Tibial nerve (tissue), 4 donors: ENCODE measurements around the gene MRS2.
"Not testable (repeated sequence)": the region's sequence is repeated elsewhere in the genome, so short reads cannot be mapped to it uniquely, and the experiment has no call there.

Source experiments
- CTCF ChIP-seq, 5 experiments: fragments of 200-600 bp in 3 of 5; fragments of 450-650 bp in 2 of 5; sonication (generic) in 3 of 5; IDR thresholded peaks; one replicate each; pipeline ENCODE4 v1.5.1; 2016 to 2019; ENCODE audit warnings: antibody characterized with exemption in 5 of 5, mild to moderate bottlenecking in 3 of 5, moderate library complexity in 2 of 5
- EP300 ChIP-seq, 2 donors: sonication (generic); formaldehyde crosslinking; IDR thresholded peaks; one replicate each; pipeline ENCODE4 v1.6.1; 2017; ENCODE audit warnings: antibody characterized with exemption in 2 of 2, mild to moderate bottlenecking in 1 of 2
- POLR2A ChIP-seq, 2 donors: fragments of 450-650 bp; IDR thresholded peaks; one replicate each; pipeline ENCODE4 v1.6.1; 2017; ENCODE audit warnings: antibody characterized with exemption in 2 of 2, mild to moderate bottlenecking in 2 of 2, moderate library complexity in 2 of 2

- not testable (repeated sequence) for TF ChIP-seq CTCF, EP300, POLR2A (IDR thresholded peaks at IDR 0.05)
Measured at GRCh38 chr6:24382891-24383494, 19.7 kb upstream of the MRS2 start.
